GM23338 (cell line): ENCODE measurements around the gene USH1C. TPM values are rescaled to one million over a fixed set of nuclear protein-coding genes. Genes with fewer than 3 reads are reported as not detected.

ENCODE experiments used
- ATAC-seq: fragments of 200-7000 bp; cut with Tn5 transposase; 3 replicates; pipeline ENCODE4 v1.9.1; 2020
- DNase-seq: peaks from one replicate; pipeline ENCODE4 v3.0.0-alpha.2; 2015; ENCODE audit warnings: low spot score
- H2AFZ ChIP-seq: fragments of 200-600 bp; sonication (generic); 2 replicates; pipeline ENCODE4 v1.8.0; 2016; ENCODE audit warnings: antibody characterized with exemption, mild to moderate bottlenecking, moderate library complexity
- H3F3A ChIP-seq: fragments of 200-600 bp; sonication (generic); replicated peaks from 2 replicates; pipeline ENCODE4 v1.8.0; 2017; ENCODE audit warnings: antibody characterized with exemption, mixed run types, low read depth
- H3K27ac ChIP-seq: fragments of 200-600 bp; sonication (generic); 2 replicates; pipeline ENCODE4 v1.6.1; 2016; ENCODE audit warnings: low read depth
- H3K27me3 ChIP-seq: fragments of 200-600 bp; sonication (generic); 2 replicates; pipeline ENCODE4 v1.8.0; 2016; ENCODE audit warnings: mild to moderate bottlenecking, mixed run types, moderate library complexity; ENCODE audit not compliant: insufficient read depth
- H3K36me3 ChIP-seq: fragments of 200-600 bp; sonication (generic); 2 replicates; pipeline ENCODE4 v1.8.0; 2016; ENCODE audit warnings: mild to moderate bottlenecking; ENCODE audit not compliant: insufficient read depth
- H3K4me1 ChIP-seq: fragments of 200-600 bp; sonication (generic); 2 replicates; pipeline ENCODE4 v1.8.0; 2016; ENCODE audit warnings: mild to moderate bottlenecking, moderate library complexity; ENCODE audit not compliant: insufficient read depth
- H3K4me2 ChIP-seq: fragments of 200-600 bp; sonication (generic); 2 replicates; pipeline ENCODE4 v1.7.1; 2017; ENCODE audit warnings: mixed run types
- H3K4me3 ChIP-seq: fragments of 200-600 bp; sonication (generic); 2 replicates; pipeline ENCODE4 v1.6.1; 2016; ENCODE audit warnings: mixed run types
- H3K79me2 ChIP-seq: fragments of 200-600 bp; sonication (generic); replicated peaks from 2 replicates; pipeline ENCODE4 v1.8.0; 2017; ENCODE audit warnings: mild to moderate bottlenecking; ENCODE audit not compliant: insufficient read depth
- H3K9me2 ChIP-seq: fragments of 200-600 bp; sonication (generic); 2 replicates; pipeline ENCODE4 v1.8.0; 2017; ENCODE audit not compliant: insufficient read depth
- H4K20me1 ChIP-seq: fragments of 200-600 bp; sonication (generic); replicated peaks from 2 replicates; pipeline ENCODE4 v1.8.0; 2017; ENCODE audit warnings: mild to moderate bottlenecking; ENCODE audit not compliant: insufficient read depth
- H3K27ac Mint-ChIP-seq: 2 replicates; pipeline ENCODE4 v1.8.0; 2020; ENCODE audit warnings: inconsistent platforms, mild to moderate bottlenecking, moderate library complexity, mixed read lengths
- H3K27me3 Mint-ChIP-seq: 3 replicates; pipeline ENCODE4 v1.8.0; 2022; ENCODE audit warnings: low read depth, mild to moderate bottlenecking, moderate library complexity, mixed read lengths, inconsistent platforms; ENCODE audit not compliant: insufficient read depth, poor library complexity
- H3K36me3 Mint-ChIP-seq: 3 replicates; pipeline ENCODE4 v1.8.0; 2021; ENCODE audit warnings: low read depth, mild to moderate bottlenecking, inconsistent platforms, moderate library complexity, mixed read lengths
- H3K4me1 Mint-ChIP-seq: 3 replicates; pipeline ENCODE4 v1.8.0; 2020; ENCODE audit warnings: mild to moderate bottlenecking, inconsistent platforms, mixed read lengths
- H3K4me3 Mint-ChIP-seq: 3 replicates; pipeline ENCODE4 v1.8.0; 2021; ENCODE audit warnings: moderate library complexity, mild to moderate bottlenecking, inconsistent platforms, mixed read lengths
- H3K9me3 Mint-ChIP-seq: 3 replicates; pipeline ENCODE4 v1.8.0; 2020; ENCODE audit warnings: moderate library complexity, mild to moderate bottlenecking, inconsistent platforms, mixed read lengths
- CREB1 ChIP-seq: fragments of 250-450 bp; sonication (Bioruptor Pico); IDR thresholded peaks from 2 replicates; pipeline ENCODE4 v1.5.0; 2020; ENCODE audit warnings: low read depth, mild to moderate bottlenecking, moderate library complexity
- EZH2 ChIP-seq: fragments of 200-600 bp; sonication (generic); IDR thresholded peaks from one replicate; pipeline ENCODE4 v1.8.0; 2017; ENCODE audit warnings: antibody characterized with exemption, mild to moderate bottlenecking, low read depth; ENCODE audit not compliant: unreplicated experiment
- EZH2phosphoT487 ChIP-seq: fragments of 200-600 bp; sonication (generic); IDR thresholded peaks from one replicate; pipeline ENCODE4 v1.8.1; 2018; ENCODE audit warnings: antibody characterized with exemption; ENCODE audit not compliant: unreplicated experiment
- JUNB ChIP-seq: IDR thresholded peaks from one replicate; pipeline ENCODE4 v1.6.1; 2016; ENCODE audit warnings: antibody characterized with exemption; ENCODE audit not compliant: unreplicated experiment
- POLR2AphosphoS5 ChIP-seq: IDR thresholded peaks from 2 replicates; pipeline ENCODE4 v1.6.1; 2016; ENCODE audit warnings: antibody characterized with exemption, low read depth
- ZNF114 ChIP-seq: fragments of 250-450 bp; sonication (Bioruptor Pico); IDR thresholded peaks from 2 replicates; pipeline ENCODE4 v1.5.0; 2020; ENCODE audit warnings: mild to moderate bottlenecking, moderate library complexity
- long read RNA-seq: library from polyadenylated mRNA; unstranded; transcript quantifications from one replicate; pipeline ENCODE4 v2.0.0, GENCODE V29; 2020; ENCODE audit not compliant: unreplicated experiment
- polyA plus RNA-seq: library from polyadenylated mRNA; unstranded; fragments of >200 nt; fragmentation: Nextera tagmentation; extraction: Ambion mirVana; gene quantifications from 2 replicates; pipeline ENCODE4 v1.2.1, GENCODE V29; 2016
- total RNA-seq: library from RNA; depleted of rRNA; stranded (reverse); fragments of >200 nt; shearing (Covaris generic); gene quantifications from 2 replicates; pipeline ENCODE4 v1.2.3, GENCODE V29; 2014; rRNA removed
- TF ChIP-seq, protein P1 (sequence below): fragments of 250-450 bp; sonication (Bioruptor Pico); IDR thresholded peaks from 2 replicates; pipeline ENCODE4 v1.5.0; 2020; ENCODE audit warnings: mild to moderate bottlenecking, moderate library complexity

USH1C gene
- total RNA-seq: 1.3 and 5.4 TPM in 2 replicates
- polyA plus RNA-seq: 1.8 and 2.7 TPM in 2 replicates
- long read RNA-seq: 0 reads

DNA sequence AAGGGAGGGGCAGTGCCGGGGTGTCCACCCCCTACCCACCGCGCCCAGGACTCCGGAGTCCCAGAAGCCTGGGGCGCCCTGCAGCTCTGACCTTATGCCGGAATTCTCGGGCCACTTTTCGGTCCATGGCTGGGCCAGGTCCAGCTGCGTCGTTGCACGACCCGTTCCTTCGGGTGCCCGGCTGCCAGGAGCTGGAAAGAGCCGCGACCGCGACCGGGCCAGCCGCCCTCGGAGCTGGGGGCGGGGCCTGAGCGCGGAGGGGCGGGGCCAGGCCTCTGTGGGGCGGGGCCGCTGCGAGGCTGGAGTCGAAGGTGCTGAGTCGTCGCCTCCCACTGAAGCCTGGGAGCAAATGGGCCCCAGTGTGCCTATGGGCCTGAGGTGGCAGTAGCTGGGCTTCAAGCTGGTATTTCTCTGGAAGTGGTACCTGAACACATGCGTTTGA lies at the start of gene USH1C:
USH1C (minus strand) TSS at position 236 of the 442 bp plus-strand sequence; CDS start at position 127, 109 bp downstream.
- no peaks in the 10 kb centered on the region for H3K9me2 ChIP-seq
- TF ChIP-seq, protein P1, sequence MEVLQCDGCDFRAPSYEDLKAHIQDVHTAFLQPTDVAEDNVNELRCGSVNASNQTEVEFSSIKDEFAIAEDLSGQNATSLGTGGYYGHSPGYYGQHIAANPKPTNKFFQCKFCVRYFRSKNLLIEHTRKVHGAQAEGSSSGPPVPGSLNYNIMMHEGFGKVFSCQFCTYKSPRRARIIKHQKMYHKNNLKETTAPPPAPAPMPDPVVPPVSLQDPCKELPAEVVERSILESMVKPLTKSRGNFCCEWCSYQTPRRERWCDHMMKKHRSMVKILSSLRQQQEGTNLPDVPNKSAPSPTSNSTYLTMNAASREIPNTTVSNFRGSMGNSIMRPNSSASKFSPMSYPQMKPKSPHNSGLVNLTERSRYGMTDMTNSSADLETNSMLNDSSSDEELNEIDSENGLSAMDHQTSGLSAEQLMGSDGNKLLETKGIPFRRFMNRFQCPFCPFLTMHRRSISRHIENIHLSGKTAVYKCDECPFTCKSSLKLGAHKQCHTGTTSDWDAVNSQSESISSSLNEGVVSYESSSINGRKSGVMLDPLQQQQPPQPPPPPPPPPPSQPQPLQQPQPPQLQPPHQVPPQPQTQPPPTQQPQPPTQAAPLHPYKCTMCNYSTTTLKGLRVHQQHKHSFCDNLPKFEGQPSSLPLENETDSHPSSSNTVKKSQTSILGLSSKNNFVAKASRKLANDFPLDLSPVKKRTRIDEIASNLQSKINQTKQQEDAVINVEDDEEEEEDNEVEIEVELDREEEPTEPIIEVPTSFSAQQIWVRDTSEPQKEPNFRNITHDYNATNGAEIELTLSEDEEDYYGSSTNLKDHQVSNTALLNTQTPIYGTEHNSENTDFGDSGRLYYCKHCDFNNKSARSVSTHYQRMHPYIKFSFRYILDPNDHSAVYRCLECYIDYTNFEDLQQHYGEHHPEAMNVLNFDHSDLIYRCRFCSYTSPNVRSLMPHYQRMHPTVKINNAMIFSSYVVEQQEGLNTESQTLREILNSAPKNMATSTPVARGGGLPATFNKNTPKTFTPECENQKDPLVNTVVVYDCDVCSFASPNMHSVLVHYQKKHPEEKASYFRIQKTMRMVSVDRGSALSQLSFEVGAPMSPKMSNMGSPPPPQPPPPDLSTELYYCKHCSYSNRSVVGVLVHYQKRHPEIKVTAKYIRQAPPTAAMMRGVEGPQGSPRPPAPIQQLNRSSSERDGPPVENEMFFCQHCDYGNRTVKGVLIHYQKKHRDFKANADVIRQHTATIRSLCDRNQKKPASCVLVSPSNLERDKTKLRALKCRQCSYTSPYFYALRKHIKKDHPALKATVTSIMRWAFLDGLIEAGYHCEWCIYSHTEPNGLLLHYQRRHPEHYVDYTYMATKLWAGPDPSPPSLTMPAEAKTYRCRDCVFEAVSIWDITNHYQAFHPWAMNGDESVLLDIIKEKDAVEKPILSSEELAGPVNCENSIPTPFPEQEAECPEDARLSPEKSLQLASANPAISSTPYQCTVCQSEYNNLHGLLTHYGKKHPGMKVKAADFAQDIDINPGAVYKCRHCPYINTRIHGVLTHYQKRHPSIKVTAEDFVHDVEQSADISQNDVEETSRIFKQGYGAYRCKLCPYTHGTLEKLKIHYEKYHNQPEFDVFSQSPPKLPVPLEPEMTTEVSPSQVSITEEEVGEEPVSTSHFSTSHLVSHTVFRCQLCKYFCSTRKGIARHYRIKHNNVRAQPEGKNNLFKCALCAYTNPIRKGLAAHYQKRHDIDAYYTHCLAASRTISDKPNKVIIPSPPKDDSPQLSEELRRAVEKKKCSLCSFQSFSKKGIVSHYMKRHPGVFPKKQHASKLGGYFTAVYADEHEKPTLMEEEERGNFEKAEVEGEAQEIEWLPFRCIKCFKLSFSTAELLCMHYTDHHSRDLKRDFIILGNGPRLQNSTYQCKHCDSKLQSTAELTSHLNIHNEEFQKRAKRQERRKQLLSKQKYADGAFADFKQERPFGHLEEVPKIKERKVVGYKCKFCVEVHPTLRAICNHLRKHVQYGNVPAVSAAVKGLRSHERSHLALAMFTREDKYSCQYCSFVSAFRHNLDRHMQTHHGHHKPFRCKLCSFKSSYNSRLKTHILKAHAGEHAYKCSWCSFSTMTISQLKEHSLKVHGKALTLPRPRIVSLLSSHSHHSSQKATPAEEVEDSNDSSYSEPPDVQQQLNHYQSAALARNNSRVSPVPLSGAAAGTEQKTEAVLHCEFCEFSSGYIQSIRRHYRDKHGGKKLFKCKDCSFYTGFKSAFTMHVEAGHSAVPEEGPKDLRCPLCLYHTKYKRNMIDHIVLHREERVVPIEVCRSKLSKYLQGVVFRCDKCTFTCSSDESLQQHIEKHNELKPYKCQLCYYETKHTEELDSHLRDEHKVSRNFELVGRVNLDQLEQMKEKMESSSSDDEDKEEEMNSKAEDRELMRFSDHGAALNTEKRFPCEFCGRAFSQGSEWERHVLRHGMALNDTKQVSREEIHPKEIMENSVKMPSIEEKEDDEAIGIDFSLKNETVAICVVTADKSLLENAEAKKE (CRISPR knock-in tag): no peak
- TF ChIP-seq EZH2: no peak
- TF ChIP-seq ZNF114 (CRISPR knock-in tag): no peak
- peak; percentile 54; the same call in 1 of the 2 replicates for TF ChIP-seq POLR2AphosphoS5
- TF ChIP-seq CREB1 (CRISPR knock-in tag): no peak
- TF ChIP-seq JUNB: no peak
- TF ChIP-seq EZH2phosphoT487: no peak
- peak within 1 kb of the TSS; percentile 89 for H3K4me3 ChIP-seq
- no peak within 1 kb of the TSS for H3K27ac Mint-ChIP-seq
- H3K27me3 Mint-ChIP-seq: peaks cover 24% of the 10 kb centered on the region
- no peaks in the 10 kb centered on the region for H3K79me2 ChIP-seq
- H3K9me3 Mint-ChIP-seq: no peaks in the 10 kb centered on the region
- peak within 1 kb of the TSS; percentile 93 for H3K4me2 ChIP-seq
- no peaks in the 10 kb centered on the region for H3K36me3 Mint-ChIP-seq
- H4K20me1 ChIP-seq: no peaks in the 10 kb centered on the region
- DNase-seq (peak; percentile 77), ATAC-seq (peak; percentile 45)
- peaks cover 13% of the 10 kb centered on the region for H3K27me3 ChIP-seq
- no peak within 1 kb of the TSS for H3K27ac ChIP-seq
- no peaks in the 10 kb centered on the region for H3F3A ChIP-seq
- peaks cover 48% of the 10 kb centered on the region for H3K4me1 Mint-ChIP-seq
- no peaks in the 10 kb centered on the region for H3K36me3 ChIP-seq
- H2AFZ ChIP-seq: peak within 1 kb of the TSS; percentile 99
- H3K4me1 ChIP-seq: peaks cover 21% of the 10 kb centered on the region
- H3K4me3 Mint-ChIP-seq: peak within 1 kb of the TSS; percentile 72
